Measurements from ENCODE around the gene SIRT7.

The SIRT7 gene

GRCh38 chr17:81885454-81885853 is 32.5 kb downstream of the SIRT7 start:
- Histone ChIP-seq H3K9me3 (ENCODE audit: control insufficient read depth in 1 of 2, low read length in 2 of 2) (no peaks in the 10 kb centered on the region), H3K27me3 (ENCODE audit: low read depth, low read length) (no peaks in the 10 kb centered on the region), H3K27ac (ENCODE audit: low read length) (no peak overlapping the region), H3K36me3 (ENCODE audit: control insufficient read depth in 1 of 2, insufficient read depth in 2 of 2, low read length in 2 of 2) (peaks cover 22 to 65% of the 10 kb centered on the region in 2 donors), H3K4me3 (ENCODE audit: low read depth in 1 of 2, low read length in 2 of 2) (no peak overlapping the region), H3K4me1 (ENCODE audit: control insufficient read depth in 1 of 2, insufficient read depth in 2 of 2, low read length in 2 of 2) (peaks cover 6 to 16% of the 10 kb centered on the region in 2 donors)

- H3K4me3 ChIP-seq (ENCODE audit: low read depth in 1 of 2, low read length in 2 of 2) = no peak overlapping the region
- no peaks in the 10 kb centered on the region for H3K9me3 ChIP-seq (ENCODE audit: control insufficient read depth in 1 of 2, low read length in 2 of 2)
- H3K36me3 ChIP-seq (ENCODE audit: control insufficient read depth in 1 of 2, insufficient read depth in 2 of 2, low read length in 2 of 2) = peaks cover 22 to 65% of the 10 kb centered on the region in 2 donors
- no peaks in the 10 kb centered on the region for H3K27me3 ChIP-seq (ENCODE audit: low read depth, low read length)
- H3K4me1 ChIP-seq (ENCODE audit: control insufficient read depth in 1 of 2, insufficient read depth in 2 of 2, low read length in 2 of 2) = peaks cover under 1 to 11% of the 10 kb centered on the region in 2 donors
- no peak overlapping the region for H3K27ac ChIP-seq (ENCODE audit: low read length)
Observed at GRCh38 chr17:81884968-81885367, 33.0 kb downstream of the SIRT7 start.

- Histone ChIP-seq H3K4me3 (ENCODE audit: low read depth in 1 of 2, low read length in 2 of 2) (no peak overlapping the region), H3K36me3 (ENCODE audit: control insufficient read depth in 1 of 2, insufficient read depth in 2 of 2, low read length in 2 of 2) (peaks cover 22 to 66% of the 10 kb centered on the region in 2 donors), H3K27me3 (ENCODE audit: low read depth, low read length) (no peaks in the 10 kb centered on the region), H3K27ac (ENCODE audit: low read length) (no peak overlapping the region), H3K9me3 (ENCODE audit: control insufficient read depth in 1 of 2, low read length in 2 of 2) (no peaks in the 10 kb centered on the region), H3K4me1 (ENCODE audit: control insufficient read depth in 1 of 2, insufficient read depth in 2 of 2, low read length in 2 of 2) (peaks cover 0 to 6% of the 10 kb centered on the region in 2 donors)
Observed at GRCh38 chr17:81884520-81884919, 33.5 kb downstream of the SIRT7 start.

GRCh38 chr17:81879121-81879520 is 38.9 kb downstream of the SIRT7 start:
- H3K9me3 ChIP-seq (ENCODE audit: control insufficient read depth in 1 of 2, low read length in 2 of 2) = no peaks in the 10 kb centered on the region
- no peaks in the 10 kb centered on the region for H3K27me3 ChIP-seq (ENCODE audit: low read depth, low read length)
- no peaks in the 10 kb centered on the region for H3K4me1 ChIP-seq (ENCODE audit: control insufficient read depth in 1 of 2, insufficient read depth in 2 of 2, low read length in 2 of 2)
- no peak overlapping the region for H3K27ac ChIP-seq (ENCODE audit: low read length)
- peaks cover 7 to 19% of the 10 kb centered on the region in 2 donors for H3K36me3 ChIP-seq (ENCODE audit: control insufficient read depth in 1 of 2, insufficient read depth in 2 of 2, low read length in 2 of 2)
- H3K4me3 ChIP-seq (ENCODE audit: low read depth in 1 of 2, low read length in 2 of 2) = no peak overlapping the region

GRCh38 chr17:81878294-81878693 is 39.7 kb downstream of the SIRT7 start:
- H3K36me3 ChIP-seq (ENCODE audit: control insufficient read depth in 1 of 2, insufficient read depth in 2 of 2, low read length in 2 of 2) = peaks cover 7 to 15% of the 10 kb centered on the region in 2 donors
- H3K27me3 ChIP-seq (ENCODE audit: low read depth, low read length) = no peaks in the 10 kb centered on the region
- H3K9me3 ChIP-seq (ENCODE audit: control insufficient read depth in 1 of 2, low read length in 2 of 2) = no peaks in the 10 kb centered on the region
- H3K27ac ChIP-seq (ENCODE audit: low read length) = no peak overlapping the region
- H3K4me3 ChIP-seq (ENCODE audit: low read depth in 1 of 2, low read length in 2 of 2) = no peak overlapping the region
- no peaks in the 10 kb centered on the region for H3K4me1 ChIP-seq (ENCODE audit: control insufficient read depth in 1 of 2, insufficient read depth in 2 of 2, low read length in 2 of 2)

GRCh38 chr17:81877569-81877968 is 40.4 kb downstream of the SIRT7 start:
- Histone ChIP-seq H3K4me1 (ENCODE audit: control insufficient read depth in 1 of 2, insufficient read depth in 2 of 2, low read length in 2 of 2) (peaks cover 0 to 5% of the 10 kb centered on the region in 2 donors), H3K27ac (ENCODE audit: low read length) (no peak overlapping the region), H3K4me3 (ENCODE audit: low read depth in 1 of 2, low read length in 2 of 2) (no peak overlapping the region), H3K36me3 (ENCODE audit: control insufficient read depth in 1 of 2, insufficient read depth in 2 of 2, low read length in 2 of 2) (peaks cover 7 to 12% of the 10 kb centered on the region in 2 donors), H3K27me3 (ENCODE audit: low read depth, low read length) (no peaks in the 10 kb centered on the region), H3K9me3 (ENCODE audit: control insufficient read depth in 1 of 2, low read length in 2 of 2) (no peaks in the 10 kb centered on the region)

- Histone ChIP-seq H3K27ac (ENCODE audit: low read length) (peak overlapping the region; percentile 93), H3K36me3 (ENCODE audit: control insufficient read depth in 1 of 2, insufficient read depth in 2 of 2, low read length in 2 of 2) (peaks cover 0 to 13% of the 10 kb centered on the region in 2 donors), H3K4me1 (ENCODE audit: control insufficient read depth in 1 of 2, insufficient read depth in 2 of 2, low read length in 2 of 2) (peaks cover 0 to 46% of the 10 kb centered on the region in 2 donors), H3K9me3 (ENCODE audit: control insufficient read depth in 1 of 2, low read length in 2 of 2) (no peaks in the 10 kb centered on the region), H3K4me3 (ENCODE audit: low read depth in 1 of 2, low read length in 2 of 2) (peak overlapping the region; percentile 68 to 75), H3K27me3 (ENCODE audit: low read depth, low read length) (no peaks in the 10 kb centered on the region)
Observed at GRCh38 chr17:81871387-81872230, 46.4 kb downstream of the SIRT7 start.

GRCh38 chr17:81870981-81871386 is 47.0 kb downstream of the SIRT7 start, which contains the start of gene ARHGDIA:
Gene ARHGDIA (minus strand): TSS chr17:81871337. CDS start chr17:81869930, 1,407 bp downstream.
- H3K4me1 ChIP-seq (ENCODE audit: control insufficient read depth in 1 of 2, insufficient read depth in 2 of 2, low read length in 2 of 2) = peaks cover 0 to 52% of the 10 kb centered on the region in 2 donors
- H3K9me3 ChIP-seq (ENCODE audit: control insufficient read depth in 1 of 2, low read length in 2 of 2) = no peaks in the 10 kb centered on the region
- H3K27me3 ChIP-seq (ENCODE audit: low read depth, low read length) = no peaks in the 10 kb centered on the region

GRCh38 chr17:81870131-81870980 is 47.6 kb downstream of the SIRT7 start:
- peak overlapping the region; percentile 74 to 88 for H3K4me3 ChIP-seq (ENCODE audit: low read depth in 1 of 2, low read length in 2 of 2)
- H3K27ac ChIP-seq (ENCODE audit: low read length) = peak overlapping the region; percentile 95
- H3K27me3 ChIP-seq (ENCODE audit: low read depth, low read length) = no peaks in the 10 kb centered on the region
- H3K36me3 ChIP-seq (ENCODE audit: control insufficient read depth in 1 of 2, insufficient read depth in 2 of 2, low read length in 2 of 2) = peaks cover 0 to 20% of the 10 kb centered on the region in 2 donors
- H3K9me3 ChIP-seq (ENCODE audit: control insufficient read depth in 1 of 2, low read length in 2 of 2) = no peaks in the 10 kb centered on the region
- peaks cover 0 to 54% of the 10 kb centered on the region in 2 donors for H3K4me1 ChIP-seq (ENCODE audit: control insufficient read depth in 1 of 2, insufficient read depth in 2 of 2, low read length in 2 of 2)

More at GRCh38 chr17:81870981-81871386, 47.0 kb downstream of the SIRT7 start, which contains the start of gene ARHGDIA:
- H3K27ac ChIP-seq (ENCODE audit: low read length) = peak within 1 kb of the TSS; percentile 95
- H3K4me3 ChIP-seq (ENCODE audit: low read depth in 1 of 2, low read length in 2 of 2) = peak within 1 kb of the TSS; percentile 75 to 88
- peaks cover 0 to 16% of the 10 kb centered on the region in 2 donors for H3K36me3 ChIP-seq (ENCODE audit: control insufficient read depth in 1 of 2, insufficient read depth in 2 of 2, low read length in 2 of 2)

GRCh38 chr17:81869221-81870130 is 48.5 kb downstream of the SIRT7 start:
- Histone ChIP-seq H3K4me3 (ENCODE audit: low read depth in 1 of 2, low read length in 2 of 2) (peak overlapping the region; percentile 74 to 88), H3K36me3 (ENCODE audit: control insufficient read depth in 1 of 2, insufficient read depth in 2 of 2, low read length in 2 of 2) (peaks cover 0 to 20% of the 10 kb centered on the region in 2 donors), H3K4me1 (ENCODE audit: control insufficient read depth in 1 of 2, insufficient read depth in 2 of 2, low read length in 2 of 2) (peaks cover 0 to 54% of the 10 kb centered on the region in 2 donors), H3K27ac (ENCODE audit: low read length) (peak overlapping the region; percentile 95), H3K9me3 (ENCODE audit: control insufficient read depth in 1 of 2, low read length in 2 of 2) (no peaks in the 10 kb centered on the region), H3K27me3 (ENCODE audit: low read depth, low read length) (no peaks in the 10 kb centered on the region)
